Measurements from ENCODE around the gene TMEM259.

GRCh38 chr19:1009041-1009980 lies 11.6 kb downstream of the TMEM259 start:
- TF ChIP-seq CTCF (IDR thresholded peaks at IDR 0.05): no peak
- no peak for TF ChIP-seq POLR2AphosphoS5 (IDR thresholded peaks at IDR 0.05)
- TF ChIP-seq EP300 (IDR thresholded peaks at IDR 0.05): no peak
